ENCODE measurements around the gene SCN8A. TPM values are rescaled to one million over a fixed set of nuclear protein-coding genes. Genes with fewer than 3 reads are reported as not detected.
"Not testable (repeated sequence)": the region's sequence is repeated elsewhere in the genome, so short reads cannot be mapped to it uniquely, and the experiment has no call there.

SCN8A gene
- polyA plus RNA-seq, 3 donors from 2014 or later, result 0.04 to 0.06 TPM; not detected in 1

- Mint-ChIP-seq H3K4me3 (no peak overlapping the region), H3K9me3 (no peaks in the 10 kb centered on the region), H3K27me3 (ENCODE audit: low read depth in 3 of 3) (peaks cover 0 to 14% (median 11%) of the 10 kb centered on the region in 3 donors), H3K4me1 (no peaks in the 10 kb centered on the region), H3K36me3 (no peaks in the 10 kb centered on the region), H3K27ac (no peak overlapping the region)
- DNase-seq, result no peak
These were observed 40.6 kb downstream of the SCN8A start for GRCh38 chr12:51631591-51631990.

DNA sequence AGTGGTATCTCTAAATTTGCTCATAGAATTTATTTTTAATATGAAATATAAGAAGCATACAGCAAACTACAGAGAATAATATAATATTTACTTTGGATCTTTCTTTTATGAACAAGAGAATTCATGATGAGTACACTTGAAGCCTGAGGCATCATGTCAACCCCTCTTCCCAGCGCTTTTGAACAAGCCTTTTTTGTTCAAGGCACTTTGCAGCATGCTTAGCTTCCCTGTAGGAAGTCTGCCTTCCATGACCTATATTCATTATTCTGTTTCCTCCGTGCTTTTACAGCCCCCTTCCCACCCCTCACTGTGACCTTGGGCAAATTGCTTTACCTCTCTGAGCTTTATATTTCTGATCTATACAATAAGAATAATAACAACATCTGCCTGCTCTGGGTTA, 41.6 kb downstream of the SCN8A start:
- H3K27ac Mint-ChIP-seq, result no peak overlapping the region
- no peaks in the 10 kb centered on the region for H3K4me1 Mint-ChIP-seq
- no peaks in the 10 kb centered on the region for H3K36me3 Mint-ChIP-seq
- H3K9me3 Mint-ChIP-seq, result no peaks in the 10 kb centered on the region
- H3K27me3 Mint-ChIP-seq (ENCODE audit: low read depth in 3 of 3), result peaks cover 0 to 17% (median 11%) of the 10 kb centered on the region in 3 donors
- no peak for DNase-seq
- H3K4me3 Mint-ChIP-seq, result no peak overlapping the region

GRCh38 chr12:51635346-51635745, 44.3 kb downstream of the SCN8A start:
- H3K4me1 Mint-ChIP-seq, result no peaks in the 10 kb centered on the region
- peaks cover 3 to 13% (median 11%) of the 10 kb centered on the region in 3 donors for H3K27me3 Mint-ChIP-seq (ENCODE audit: low read depth in 3 of 3)
- no peak overlapping the region for H3K27ac Mint-ChIP-seq
- H3K9me3 Mint-ChIP-seq, result peaks cover 0 to 2% (median 0%) of the 10 kb centered on the region in 6 donors
- H3K4me3 Mint-ChIP-seq, result no peak overlapping the region
- no peaks in the 10 kb centered on the region for H3K36me3 Mint-ChIP-seq
- no peak for DNase-seq

DNA sequence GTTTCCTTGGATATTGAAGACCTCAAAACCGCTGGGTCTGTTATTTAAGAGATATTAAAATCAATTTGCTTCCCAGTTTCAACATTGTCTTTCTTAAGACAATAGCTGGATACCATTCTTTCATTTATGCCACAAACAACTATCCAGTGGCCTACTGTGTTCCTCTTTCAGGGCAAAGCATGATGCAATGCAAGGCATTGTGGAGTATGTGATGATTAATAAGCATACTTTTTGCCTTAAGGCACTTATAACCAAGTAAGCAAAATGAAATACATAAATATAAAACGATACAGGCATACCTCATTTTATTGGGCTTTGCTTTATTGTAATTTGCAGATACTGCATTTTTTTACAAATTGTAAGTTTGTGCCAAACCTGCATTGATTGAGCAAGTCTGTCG, 45.5 kb downstream of the SCN8A start:
- Mint-ChIP-seq H3K27me3 (ENCODE audit: low read depth in 3 of 3) (peaks cover 3 to 11% (median 8%) of the 10 kb centered on the region in 3 donors), H3K27ac (no peak overlapping the region), H3K4me1 (no peaks in the 10 kb centered on the region), H3K9me3 (peaks cover 0 to 2% (median 0%) of the 10 kb centered on the region in 6 donors), H3K4me3 (no peak overlapping the region), H3K36me3 (no peaks in the 10 kb centered on the region)
- DNase-seq, result no peak

DNA sequence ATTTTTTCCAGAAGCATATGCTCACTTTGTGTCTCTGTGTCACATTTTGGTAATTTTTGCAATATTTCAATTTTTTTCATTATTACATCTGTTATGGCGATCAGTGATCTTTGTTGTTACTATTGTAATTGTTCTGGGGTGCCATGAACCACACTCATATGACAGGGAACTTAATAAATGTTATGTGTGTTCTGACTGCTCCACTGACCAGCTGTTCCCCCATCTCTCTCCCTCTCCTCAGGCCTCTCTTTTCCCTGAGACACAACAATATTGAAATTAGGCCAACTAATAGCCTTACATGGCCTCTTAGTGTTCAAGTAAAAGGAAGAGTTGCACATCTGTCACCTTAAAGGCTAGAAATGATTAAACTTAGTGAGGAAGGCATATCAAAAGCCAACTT, 46.0 kb downstream of the SCN8A start:
- H3K27ac Mint-ChIP-seq, result no peak overlapping the region
- no peak for DNase-seq
- no peaks in the 10 kb centered on the region for H3K4me1 Mint-ChIP-seq
- H3K36me3 Mint-ChIP-seq, result no peaks in the 10 kb centered on the region
- peaks cover 0 to 2% (median 0%) of the 10 kb centered on the region in 6 donors for H3K9me3 Mint-ChIP-seq
- H3K27me3 Mint-ChIP-seq (ENCODE audit: low read depth in 3 of 3), result peaks cover 3 to 9% (median 8%) of the 10 kb centered on the region in 3 donors
- no peak overlapping the region for H3K4me3 Mint-ChIP-seq

DNA sequence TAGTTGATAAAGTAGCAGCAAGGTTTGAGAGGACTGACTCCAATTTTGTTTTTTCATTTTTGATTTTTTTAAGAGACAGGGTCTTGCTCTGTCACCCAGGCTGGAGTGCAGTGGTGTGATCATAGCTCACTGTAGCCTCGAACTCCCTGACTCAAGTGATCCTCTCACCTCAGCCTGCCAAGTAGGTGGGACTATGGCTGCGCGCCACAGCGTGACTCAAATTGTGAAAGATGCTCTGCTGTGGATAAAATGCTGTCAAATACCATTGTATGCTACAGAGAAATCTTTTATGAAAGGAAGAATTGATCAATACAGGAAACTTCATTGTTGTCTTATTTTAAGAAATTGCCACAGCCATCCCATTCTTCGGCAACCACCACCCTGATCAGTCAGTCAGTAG, 48.3 kb downstream of the SCN8A start:
- Mint-ChIP-seq H3K9me3 (peaks cover 0 to 2% (median 0%) of the 10 kb centered on the region in 6 donors), H3K4me3 (no peak overlapping the region), H3K36me3 (no peaks in the 10 kb centered on the region), H3K27me3 (ENCODE audit: low read depth in 3 of 3) (peaks cover 2 to 8% (median 3%) of the 10 kb centered on the region in 3 donors), H3K4me1 (no peaks in the 10 kb centered on the region), H3K27ac (no peak overlapping the region)
- no peak for DNase-seq

DNA sequence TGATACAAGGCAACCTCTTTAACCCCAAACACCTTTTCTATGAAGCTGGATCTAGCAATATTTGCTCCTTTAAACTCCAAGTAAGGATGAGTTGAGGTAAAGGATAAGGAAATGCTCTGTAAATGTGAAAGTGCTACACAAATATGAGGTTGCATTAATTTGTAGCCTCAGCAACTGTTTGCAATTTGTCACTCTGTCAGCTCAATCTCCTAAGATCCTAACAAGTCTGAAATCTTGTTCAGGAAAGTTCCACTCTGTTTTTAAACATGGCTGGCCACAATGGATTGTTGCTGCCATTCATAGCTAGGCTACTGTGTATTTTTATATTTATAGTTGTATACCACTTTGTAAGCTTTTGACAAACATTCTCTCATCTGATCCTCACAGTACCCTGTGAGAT, 51.3 kb downstream of the SCN8A start:
- Mint-ChIP-seq H3K36me3 (no peaks in the 10 kb centered on the region), H3K4me3 (no peak overlapping the region), H3K4me1 (no peaks in the 10 kb centered on the region), H3K27ac (no peak overlapping the region), H3K27me3 (ENCODE audit: low read depth in 3 of 3) (peaks cover 3 to 5% (median 4%) of the 10 kb centered on the region in 3 donors), H3K9me3 (peaks cover 0 to 2% (median 0%) of the 10 kb centered on the region in 6 donors)
- no peak for DNase-seq

GRCh38 chr12:51643951-51644350, 52.9 kb downstream of the SCN8A start:
- no peaks in the 10 kb centered on the region for H3K36me3 Mint-ChIP-seq
- no peak overlapping the region for H3K27ac Mint-ChIP-seq
- no peaks in the 10 kb centered on the region for H3K4me1 Mint-ChIP-seq
- peaks cover 2 to 4% (median 3%) of the 10 kb centered on the region in 3 donors for H3K27me3 Mint-ChIP-seq (ENCODE audit: low read depth in 3 of 3)
- H3K9me3 Mint-ChIP-seq, result no peaks in the 10 kb centered on the region
- no peak for DNase-seq
- H3K4me3 Mint-ChIP-seq, result no peak overlapping the region

- not testable (repeated sequence) for H3K27ac Mint-ChIP-seq; DNase-seq; H3K4me1 Mint-ChIP-seq; H3K9me3 Mint-ChIP-seq; H3K4me3 Mint-ChIP-seq; H3K36me3 Mint-ChIP-seq; H3K27me3 Mint-ChIP-seq (ENCODE audit: low read depth in 3 of 3)
These were observed 53.7 kb downstream of the SCN8A start for GRCh38 chr12:51644691-51645090.

GRCh38 chr12:51645961-51646360, 54.9 kb downstream of the SCN8A start:
- Mint-ChIP-seq H3K4me1 (no peaks in the 10 kb centered on the region), H3K9me3 (peaks cover 0 to 10% (median 4%) of the 10 kb centered on the region in 6 donors), H3K27ac (no peak overlapping the region), H3K36me3 (peaks cover 0 to 6% (median 0%) of the 10 kb centered on the region in 3 donors), H3K4me3 (no peak overlapping the region), H3K27me3 (ENCODE audit: low read depth in 3 of 3) (peaks cover 0 to 4% (median 2%) of the 10 kb centered on the region in 3 donors)
- DNase-seq, result no peak

- Mint-ChIP-seq H3K4me1 (no peaks in the 10 kb centered on the region), H3K27me3 (ENCODE audit: low read depth in 3 of 3) (peaks cover 1 to 4% (median 2%) of the 10 kb centered on the region in 3 donors), H3K27ac (no peak overlapping the region), H3K9me3 (peaks cover 0 to 10% (median 4%) of the 10 kb centered on the region in 6 donors), H3K4me3 (no peak overlapping the region), H3K36me3 (peaks cover 0 to 6% (median 0%) of the 10 kb centered on the region in 3 donors)
- no peak for DNase-seq
These were observed 56.6 kb downstream of the SCN8A start for GRCh38 chr12:51647647-51648046.

GRCh38 chr12:51653431-51653830, 62.4 kb downstream of the SCN8A start:
- H3K4me3 Mint-ChIP-seq, result no peak overlapping the region
- peaks cover 0 to 6% (median 0%) of the 10 kb centered on the region in 3 donors for H3K36me3 Mint-ChIP-seq
- H3K27ac Mint-ChIP-seq, result no peak overlapping the region
- peaks cover 2 to 6% (median 4%) of the 10 kb centered on the region in 3 donors for H3K27me3 Mint-ChIP-seq (ENCODE audit: low read depth in 3 of 3)
- H3K9me3 Mint-ChIP-seq, result peaks cover 0 to 10% (median 4%) of the 10 kb centered on the region in 6 donors
- no peaks in the 10 kb centered on the region for H3K4me1 Mint-ChIP-seq
- DNase-seq, result no peak

- Mint-ChIP-seq H3K27ac (no peak overlapping the region), H3K9me3 (no peaks in the 10 kb centered on the region), H3K4me3 (no peak overlapping the region), H3K27me3 (ENCODE audit: low read depth in 3 of 3) (peaks cover 4 to 6% (median 5%) of the 10 kb centered on the region in 3 donors), H3K4me1 (no peaks in the 10 kb centered on the region), H3K36me3 (peaks cover 0 to 3% (median 0%) of the 10 kb centered on the region in 3 donors)
- DNase-seq, result no peak
These were observed 70.2 kb downstream of the SCN8A start for GRCh38 chr12:51661199-51661598.

- no peak for DNase-seq
- Mint-ChIP-seq H3K4me3 (no peak overlapping the region), H3K27me3 (ENCODE audit: low read depth in 3 of 3) (peaks cover 3 to 4% (median 3%) of the 10 kb centered on the region in 3 donors), H3K4me1 (no peaks in the 10 kb centered on the region), H3K9me3 (no peaks in the 10 kb centered on the region), H3K36me3 (peaks cover 0 to 3% (median 0%) of the 10 kb centered on the region in 3 donors), H3K27ac (no peak overlapping the region)
These were observed 70.8 kb downstream of the SCN8A start for GRCh38 chr12:51661836-51662235.

- Mint-ChIP-seq H3K27ac (no peak overlapping the region), H3K4me3 (no peak overlapping the region), H3K9me3 (no peaks in the 10 kb centered on the region), H3K27me3 (ENCODE audit: low read depth in 3 of 3) (peaks cover 0 to 4% (median 3%) of the 10 kb centered on the region in 3 donors), H3K36me3 (peaks cover 0 to 3% (median 0%) of the 10 kb centered on the region in 3 donors), H3K4me1 (no peaks in the 10 kb centered on the region)
- no peak for DNase-seq
These were observed 71.7 kb downstream of the SCN8A start for GRCh38 chr12:51662728-51663154.
